Adrenal gland (tissue), 5 donors: ENCODE results near the gene DST.

Experiments
- CTCF ChIP-seq, 6 experiments: fragments of 450-650 bp in 4 of 6; fragments of 200-600 bp in 2 of 6; sonication (generic) in 1 of 6; IDR thresholded peaks; 1 replicate in 5 of 6; 2 replicates in 1 of 6; pipeline versions ENCODE4 v1.5.1 to v1.8.0; 2016 to 2021; ENCODE audit warnings: antibody characterized with exemption in 6 of 6, mild to moderate bottlenecking in 2 of 6, moderate library complexity in 1 of 6
- POLR2A ChIP-seq, 2 donors: fragments of 450-650 bp; IDR thresholded peaks; one replicate each; pipeline ENCODE4 v1.6.1; 2017; ENCODE audit warnings: antibody characterized with exemption in 2 of 2, mild to moderate bottlenecking in 2 of 2, moderate library complexity in 1 of 2
- donor health status: DM: no; HTN: no; CAD: no.

- TF ChIP-seq CTCF (IDR thresholded peaks at IDR 0.05), result no peak
- no peak for TF ChIP-seq POLR2A (IDR thresholded peaks at IDR 0.05)
Observed at GRCh38 chr6:56539527-56540105, 103.1 kb downstream of the DST start.
